Fibroblast of lung (primary cell): ENCODE results near the gene SLC52A1. TPM values are rescaled to one million over a fixed set of nuclear protein-coding genes. Genes with fewer than 3 reads are reported as not detected.

Experiments
- DNase-seq, 2 donors: peaks; one replicate each; pipeline versions ENCODE4 v3.0.0 to v3.0.0-alpha.2; 2010; ENCODE audit warnings: low read depth in 2 of 2
- H2AFZ ChIP-seq: 2 replicates; pipeline ENCODE4 v1.5.1; 2012; ENCODE audit warnings: low read length, control low read depth, inconsistent platforms
- H3K27ac ChIP-seq: 2 replicates; pipeline ENCODE4 v1.5.1; 2011; ENCODE audit warnings: low read length, control low read depth; ENCODE audit not compliant: insufficient read depth
- H3K27me3 ChIP-seq: 2 replicates; pipeline ENCODE4 v1.5.1; 2011; ENCODE audit warnings: mild to moderate bottlenecking, low read length; ENCODE audit not compliant: control insufficient read depth, insufficient read depth
- H3K36me3 ChIP-seq: 2 replicates; pipeline ENCODE4 v1.5.1; 2011; ENCODE audit warnings: low read length; ENCODE audit not compliant: control insufficient read depth, insufficient read depth
- H3K4me1 ChIP-seq: 2 replicates; pipeline ENCODE4 v1.5.1; 2011; ENCODE audit warnings: low read length; ENCODE audit not compliant: control insufficient read depth, insufficient read depth; ENCODE audit errors: extremely low read depth
- H3K4me2 ChIP-seq: 2 replicates; pipeline ENCODE4 v1.5.1; 2011; ENCODE audit warnings: low read length, control low read depth; ENCODE audit not compliant: insufficient read depth; ENCODE audit errors: extremely low read depth
- H3K4me3 ChIP-seq, 4 experiments: fragments of 200-600 bp in 1 of 4; sonication (generic) in 1 of 4; replicated peaks in 1 of 4; 2 replicates each; pipeline ENCODE4 v1.5.1; 2011 to 2016; ENCODE audit warnings: low read length in 4 of 4, low read depth in 3 of 4, mild to moderate bottlenecking in 3 of 4, control low read depth in 2 of 4, inconsistent platforms in 1 of 4, mixed read lengths in 1 of 4; ENCODE audit not compliant: insufficient read depth in 1 of 4; ENCODE audit errors: control extremely low read depth in 1 of 4
- H3K79me2 ChIP-seq: 2 replicates; pipeline ENCODE4 v1.5.1; 2012; ENCODE audit warnings: mild to moderate bottlenecking, low read length, inconsistent platforms; ENCODE audit not compliant: control insufficient read depth, insufficient read depth
- H3K9ac ChIP-seq: 2 replicates; pipeline ENCODE4 v1.5.1; 2011; ENCODE audit warnings: mild to moderate bottlenecking, low read length, control low read depth; ENCODE audit not compliant: insufficient read depth
- H3K9me3 ChIP-seq: 2 replicates; pipeline ENCODE4 v1.5.1; 2012; ENCODE audit warnings: low read depth, low read length; ENCODE audit not compliant: control insufficient read depth, insufficient read depth
- H4K20me1 ChIP-seq: 2 replicates; pipeline ENCODE4 v1.5.1; 2011; ENCODE audit warnings: low read length; ENCODE audit not compliant: control insufficient read depth, insufficient read depth; ENCODE audit errors: extremely low read depth
- CTCF ChIP-seq, 2 donors: IDR thresholded peaks in 1 of 2; conservative IDR thresholded peaks in 1 of 2; 1 replicate in 1 of 2; 2 replicates in 1 of 2; pipeline ENCODE4 v1.5.1; 2011 to 2012; ENCODE audit warnings: low read length in 2 of 2, control low read depth in 1 of 2, inconsistent platforms in 1 of 2, low read depth in 1 of 2, mild to moderate bottlenecking in 1 of 2
- EZH2 ChIP-seq: IDR thresholded peaks from 2 replicates; pipeline ENCODE4 v1.5.1; 2012; ENCODE audit warnings: low read length, control low read depth, mild to moderate bottlenecking; ENCODE audit errors: missing control alignments
- polyA plus RNA-seq, 2 donors: library from polyadenylated mRNA; depleted of rRNA in 1 of 2; stranded (reverse) in 1 of 2; unstranded in 1 of 2; fragments of >200 nt; gene quantifications; 2 replicates each; pipeline ENCODE4 v1.2.1, GENCODE V29; 2011 to 2012; ENCODE audit warnings: missing spikeins in 1 of 2
- total RNA-seq: library from RNA; depleted of rRNA; stranded (reverse); fragments of >200 nt; gene quantifications from 2 replicates; pipeline ENCODE4 v1.2.1, GENCODE V29; 2014

SLC52A1 gene
- total and polyA plus RNA-seq, 2 donors (not counting 1 experiment from before 2014, with no cell fraction given), result 0.66 TPM; not detected in 1

GRCh38 chr17:5014357-5014756, 20.9 kb downstream of the SLC52A1 start:
- no peaks in the 10 kb centered on the region for H3K4me1 ChIP-seq
- H3K27me3 ChIP-seq, result no peaks in the 10 kb centered on the region
- no peak overlapping the region for H3K4me2 ChIP-seq
- no peak overlapping the region for H3K4me3 ChIP-seq
- DNase-seq, result no peak
- no peaks in the 10 kb centered on the region for H3K79me2 ChIP-seq
- H3K9me3 ChIP-seq, result no peaks in the 10 kb centered on the region
- no peak for TF ChIP-seq EZH2
- no peak for TF ChIP-seq CTCF (conservative IDR thresholded peaks at IDR 0.05 in 1 of 2, IDR thresholded peaks at IDR 0.05 in 1 of 2; ENCODE audit: low read depth in 1 of 2, low read length in 2 of 2)
- no peak overlapping the region for H2AFZ ChIP-seq
- H4K20me1 ChIP-seq, result no peaks in the 10 kb centered on the region
- no peak overlapping the region for H3K27ac ChIP-seq
- no peak overlapping the region for H3K9ac ChIP-seq
- H3K36me3 ChIP-seq, result peaks cover 22% of the 10 kb centered on the region

- Histone ChIP-seq H4K20me1 (no peaks in the 10 kb centered on the region), H3K27ac (no peak overlapping the region), H3K79me2 (no peaks in the 10 kb centered on the region), H3K9ac (no peak overlapping the region), H2AFZ (no peak overlapping the region), H3K27me3 (no peaks in the 10 kb centered on the region), H3K9me3 (no peaks in the 10 kb centered on the region), H3K4me2 (no peak overlapping the region), H3K4me1 (no peaks in the 10 kb centered on the region), H3K36me3 (peaks cover 33% of the 10 kb centered on the region), H3K4me3 (no peak overlapping the region)
- TF ChIP-seq EZH2 (no peak), CTCF (conservative IDR thresholded peaks at IDR 0.05 in 1 of 2, IDR thresholded peaks at IDR 0.05 in 1 of 2; ENCODE audit: low read depth in 1 of 2, low read length in 2 of 2) (no peak)
- peak; percentile 17 to 53 for DNase-seq
Measured at GRCh38 chr17:5011928-5012327, 23.3 kb downstream of the SLC52A1 start.

- Histone ChIP-seq H3K9ac (no peak overlapping the region), H3K4me3 (no peak overlapping the region), H3K4me2 (no peak overlapping the region), H4K20me1 (no peaks in the 10 kb centered on the region), H3K36me3 (peaks cover 42% of the 10 kb centered on the region), H3K4me1 (peaks cover 12% of the 10 kb centered on the region), H3K27ac (no peak overlapping the region), H3K9me3 (no peaks in the 10 kb centered on the region), H2AFZ (no peak overlapping the region), H3K27me3 (no peaks in the 10 kb centered on the region), H3K79me2 (peaks cover 26% of the 10 kb centered on the region)
- TF ChIP-seq EZH2 (no peak), CTCF (conservative IDR thresholded peaks at IDR 0.05 in 1 of 2, IDR thresholded peaks at IDR 0.05 in 1 of 2; ENCODE audit: low read depth in 1 of 2, low read length in 2 of 2) (no peak)
- no peak for DNase-seq
Measured at GRCh38 chr17:5003214-5003867, 31.9 kb downstream of the SLC52A1 start.
